BE2C (cell line): ENCODE data around the gene IL15.
"Not testable (repeated sequence)": the region's sequence is repeated elsewhere in the genome, so short reads cannot be mapped to it uniquely, and the experiment has no call there.

Source experiments
- DNase-seq: peaks from one replicate; pipeline ENCODE4 v3.0.0-alpha.2; 2020
- H3K27me3 ChIP-seq: fragments of 250-450 bp; sonication (Bioruptor Pico); 2 replicates; pipeline ENCODE4 v1.5.1; 2020; ENCODE audit warnings: mild to moderate bottlenecking
- H3K36me3 ChIP-seq: fragments of 250-450 bp; sonication (Bioruptor Pico); 2 replicates; pipeline ENCODE4 v1.5.1; 2020; ENCODE audit warnings: mild to moderate bottlenecking
- H3K4me1 ChIP-seq: fragments of 250-450 bp; sonication (Bioruptor Pico); 2 replicates; pipeline ENCODE4 v1.5.1; 2020
- H3K4me3 ChIP-seq: 2 replicates; pipeline ENCODE4 v1.5.1; 2011; ENCODE audit warnings: low read depth, low read length
- H3K9me3 ChIP-seq: fragments of 250-450 bp; sonication (Bioruptor Pico); 2 replicates; pipeline ENCODE4 v1.5.1; 2020
- CTCF ChIP-seq: IDR thresholded peaks from 2 replicates; pipeline ENCODE4 v1.5.1; 2012; ENCODE audit warnings: mild to moderate bottlenecking, low read depth, low read length

Gene IL15

GRCh38 chr4:141684785-141685184 is 48.4 kb downstream of the IL15 start:
- H3K9me3 ChIP-seq, result no peaks in the 10 kb centered on the region
- no peak overlapping the region for H3K4me3 ChIP-seq
- no peaks in the 10 kb centered on the region for H3K36me3 ChIP-seq
- DNase-seq, result no peak
- no peak for TF ChIP-seq CTCF
- no peaks in the 10 kb centered on the region for H3K4me1 ChIP-seq
- no peaks in the 10 kb centered on the region for H3K27me3 ChIP-seq

GRCh38 chr4:141686146-141686775 is 49.9 kb downstream of the IL15 start:
- no peaks in the 10 kb centered on the region for H3K4me1 ChIP-seq
- no peak for TF ChIP-seq CTCF
- H3K36me3 ChIP-seq, result no peaks in the 10 kb centered on the region
- no peaks in the 10 kb centered on the region for H3K27me3 ChIP-seq
- no peaks in the 10 kb centered on the region for H3K9me3 ChIP-seq
- no peak for DNase-seq
- no peak overlapping the region for H3K4me3 ChIP-seq

GRCh38 chr4:141686879-141687278 is 50.5 kb downstream of the IL15 start:
- DNase-seq, result no peak

GRCh38 chr4:141689726-141690296 is 53.4 kb downstream of the IL15 start:
- not testable (repeated sequence) for H3K9me3 ChIP-seq, H3K4me1 ChIP-seq, H3K27me3 ChIP-seq, H3K4me3 ChIP-seq, H3K36me3 ChIP-seq, DNase-seq

More at GRCh38 chr4:141686879-141687278, 50.5 kb downstream of the IL15 start:
- H3K4me3 ChIP-seq, result no peak overlapping the region
- no peaks in the 10 kb centered on the region for H3K4me1 ChIP-seq
- no peaks in the 10 kb centered on the region for H3K27me3 ChIP-seq
- no peak for TF ChIP-seq CTCF
- H3K9me3 ChIP-seq, result no peaks in the 10 kb centered on the region
- H3K36me3 ChIP-seq, result no peaks in the 10 kb centered on the region

- not testable (repeated sequence) for H3K4me1 ChIP-seq, H3K27me3 ChIP-seq, H3K9me3 ChIP-seq, H3K36me3 ChIP-seq, DNase-seq, H3K4me3 ChIP-seq
These were observed 54.9 kb downstream of the IL15 start for GRCh38 chr4:141691247-141691646.

- DNase-seq, result no peak
- Histone ChIP-seq H3K27me3 (no peaks in the 10 kb centered on the region), H3K36me3 (no peaks in the 10 kb centered on the region), H3K4me3 (no peak overlapping the region), H3K4me1 (no peaks in the 10 kb centered on the region), H3K9me3 (no peaks in the 10 kb centered on the region)
- no peak for TF ChIP-seq CTCF
These were observed 55.7 kb downstream of the IL15 start for GRCh38 chr4:141692081-141692480.

- no peaks in the 10 kb centered on the region for H3K27me3 ChIP-seq
- no peaks in the 10 kb centered on the region for H3K9me3 ChIP-seq
- no peaks in the 10 kb centered on the region for H3K4me1 ChIP-seq
- DNase-seq, result no peak
- TF ChIP-seq CTCF, result no peak
- no peaks in the 10 kb centered on the region for H3K36me3 ChIP-seq
- no peak overlapping the region for H3K4me3 ChIP-seq
These were observed 60.7 kb downstream of the IL15 start for GRCh38 chr4:141697116-141697515.
